ENCODE results near the gene GNAS-AS1. TPM values are rescaled to one million over a fixed set of nuclear protein-coding genes. Genes with fewer than 3 reads are reported as not detected.

GNAS-AS1 gene
- total RNA-seq, 6 experiments from 2014 or later, result 0.23 to 0.37 (median 0.27) TPM; not detected in 3

- Histone ChIP-seq H3K27me3 (no peaks in the 10 kb centered on the region), H3K4me3 (no peak overlapping the region), H3K36me3 (no peaks in the 10 kb centered on the region), H3K27ac (no peak overlapping the region), H3K9me3 (no peaks in the 10 kb centered on the region), H3K4me1 (peaks cover 0 to 6% (median 0%) of the 10 kb centered on the region in 4 donors)
- TF ChIP-seq CTCF (IDR thresholded peaks at IDR 0.05) (no peak), POLR2A (IDR thresholded peaks at IDR 0.05) (no peak)
- ATAC-seq (no peak), DNase-seq (no peak)
- intact Hi-C loops (cut with DNase I), result no loop called here
- WGBS (ENCODE audit: insufficient coverage, low coverage, low lambda C conversion rate, missing lambda C conversion rate), result 44% methylated on average over 19 of the region's 20 CpGs
These were observed 8.4 kb downstream of the GNAS-AS1 start for GRCh38 chr20:58842276-58842675.

GRCh38 chr20:58841539-58842264, 9.0 kb downstream of the GNAS-AS1 start:
- DNase-seq (no peak), ATAC-seq (no peak)
- H3K4me1 ChIP-seq, result peaks cover 0 to 6% (median 0%) of the 10 kb centered on the region in 4 donors
- 55% methylated on average over 25 of the region's 58 CpGs for WGBS (ENCODE audit: insufficient coverage, low coverage, low lambda C conversion rate, missing lambda C conversion rate)
- intact Hi-C loops (cut with DNase I), result no loop called here
- H3K27ac ChIP-seq, result no peak overlapping the region
- no peaks in the 10 kb centered on the region for H3K36me3 ChIP-seq
- no peaks in the 10 kb centered on the region for H3K27me3 ChIP-seq
- no peak overlapping the region for H3K4me3 ChIP-seq
- TF ChIP-seq CTCF (IDR thresholded peaks at IDR 0.05) (no peak), POLR2A (IDR thresholded peaks at IDR 0.05) (no peak)
- H3K9me3 ChIP-seq, result no peaks in the 10 kb centered on the region

- Histone ChIP-seq H3K27me3 (no peaks in the 10 kb centered on the region), H3K9me3 (no peaks in the 10 kb centered on the region), H3K4me3 (no peak overlapping the region), H3K27ac (no peak overlapping the region), H3K36me3 (no peaks in the 10 kb centered on the region), H3K4me1 (peaks cover 0 to 6% (median 0%) of the 10 kb centered on the region in 4 donors)
- TF ChIP-seq CTCF (IDR thresholded peaks at IDR 0.05), result no peak
- TF ChIP-seq POLR2A (IDR thresholded peaks at IDR 0.05), result no peak
- intact Hi-C loops (cut with DNase I), result no loop called here
- no peak for DNase-seq
- no peak for ATAC-seq
- WGBS (ENCODE audit: insufficient coverage, low coverage, low lambda C conversion rate, missing lambda C conversion rate), result 39% methylated on average over 19 of the region's 51 CpGs
These were observed 9.7 kb downstream of the GNAS-AS1 start for GRCh38 chr20:58840816-58841538.

- ATAC-seq (no peak), DNase-seq (no peak)
- Histone ChIP-seq H3K27ac (no peak overlapping the region), H3K27me3 (no peaks in the 10 kb centered on the region), H3K4me1 (peaks cover 0 to 6% (median 0%) of the 10 kb centered on the region in 4 donors), H3K36me3 (no peaks in the 10 kb centered on the region), H3K9me3 (no peaks in the 10 kb centered on the region), H3K4me3 (no peak overlapping the region)
- 54% methylated on average over 13 of the region's 67 CpGs for WGBS (ENCODE audit: insufficient coverage, low coverage, low lambda C conversion rate, missing lambda C conversion rate)
- intact Hi-C loops (cut with DNase I), result no loop called here
- TF ChIP-seq POLR2A (IDR thresholded peaks at IDR 0.05) (no peak), CTCF (IDR thresholded peaks at IDR 0.05) (no peak)
These were observed 10.5 kb downstream of the GNAS-AS1 start for GRCh38 chr20:58839991-58840747.
